K562 (cell line): ENCODE results near the gene HDHD3. TPM values are rescaled to one million over a fixed set of nuclear protein-coding genes. Genes with fewer than 3 reads are reported as not detected.

Experiments
- AFF4 ChIP-seq: sonication (generic); formaldehyde crosslinking; IDR thresholded peaks from 2 replicates; pipeline ENCODE4 v1.8.0; 2023; ENCODE audit warnings: mild to moderate bottlenecking, missing genetic modification reagents
- CREBBP ChIP-seq: IDR thresholded peaks from one replicate; pipeline ENCODE4 v1.6.1; 2012; ENCODE audit warnings: low read depth, mild to moderate bottlenecking, control low read depth, inconsistent platforms, low read length
- IRF2 ChIP-seq: sonication (generic); formaldehyde crosslinking; IDR thresholded peaks from 2 replicates; pipeline ENCODE4 v1.8.1; 2022; ENCODE audit warnings: mild to moderate bottlenecking, missing genetic modification reagents
- L3MBTL2 ChIP-seq: fragments of 450-650 bp; IDR thresholded peaks from 2 replicates; pipeline ENCODE4 v1.6.1; 2016; ENCODE audit warnings: mild to moderate bottlenecking, moderate library complexity
- MAFF ChIP-seq: IDR thresholded peaks from 2 replicates; pipeline ENCODE4 v1.6.1; 2012; ENCODE audit warnings: low read length, improper control_type of control experiment
- MEF2D ChIP-seq: conservative IDR thresholded peaks from 2 replicates; pipeline ENCODE4 v1.6.1; 2016; ENCODE audit warnings: low read depth, missing genetic modification characterization, missing compliant biosample characterization
- MXD1 ChIP-seq: fragments of 250-450 bp; sonication (Bioruptor Pico); IDR thresholded peaks from 2 replicates; pipeline ENCODE4 v1.8.0; 2021; ENCODE audit warnings: borderline replicate concordance, mild to moderate bottlenecking, moderate library complexity; ENCODE audit not compliant: poor library complexity, severe bottlenecking
- PPARD ChIP-seq: fragments of 250-450 bp; sonication (Bioruptor Pico); IDR thresholded peaks from 2 replicates; pipeline ENCODE4 v1.8.0; 2022; ENCODE audit warnings: inconsistent platforms, mild to moderate bottlenecking, moderate library complexity
- RFX1 ChIP-seq: fragments of 450-650 bp; IDR thresholded peaks from 2 replicates; pipeline ENCODE4 v1.6.1; 2016; ENCODE audit warnings: mild to moderate bottlenecking, moderate library complexity
- SOX6 ChIP-seq: fragments of 450-650 bp; IDR thresholded peaks from 2 replicates; pipeline ENCODE4 v1.6.1; 2014; ENCODE audit warnings: mild to moderate bottlenecking
- TEAD1 ChIP-seq, 2 experiments: fragments of 450-650 bp in 1 of 2; sonication (generic) in 1 of 2; formaldehyde crosslinking; IDR thresholded peaks; 2 replicates each; pipeline versions ENCODE4 v1.4.0 to v1.8.0; 2020 to 2022; ENCODE audit warnings: mild to moderate bottlenecking in 2 of 2, missing genetic modification reagents in 1 of 2
- TEAD2 ChIP-seq: fragments of 450-650 bp; IDR thresholded peaks from 2 replicates; pipeline ENCODE4 v1.6.1; 2016; ENCODE audit warnings: missing genetic modification characterization, control low read depth, missing compliant biosample characterization
- ZNF280A ChIP-seq: fragments of 450-650 bp; IDR thresholded peaks from 2 replicates; pipeline ENCODE4 v1.6.1; 2018; ENCODE audit warnings: mild to moderate bottlenecking, low read depth; ENCODE audit not compliant: partially characterized antibody
- ZNF280B ChIP-seq: fragments of 250-450 bp; sonication (Bioruptor Pico); IDR thresholded peaks from 2 replicates; pipeline ENCODE4 v1.5.1; 2021; ENCODE audit warnings: mild to moderate bottlenecking
- ZNF551 ChIP-seq: fragments of 250-450 bp; sonication (Bioruptor Pico); IDR thresholded peaks from 2 replicates; pipeline ENCODE4 v1.5.0; 2021; ENCODE audit warnings: mild to moderate bottlenecking, moderate library complexity
- ZNF561 ChIP-seq: fragments of 450-650 bp; formaldehyde crosslinking; conservative IDR thresholded peaks from 2 replicates; pipeline ENCODE4 v1.4.0; 2020; ENCODE audit warnings: mild to moderate bottlenecking, moderate library complexity
- ZNF655 ChIP-seq: fragments of 250-450 bp; sonication (Bioruptor Pico); IDR thresholded peaks from 2 replicates; pipeline ENCODE4 v1.5.0; 2021
- polyA plus RNA-seq, 8 experiments: library from polyadenylated mRNA; depleted of rRNA in 4 of 8; stranded (reverse) in 5 of 8; unstranded in 3 of 8; fragments of >200 nt; fragmentation: Nextera tagmentation in 2 of 8; fragmentation: Illumina TruSeq in 1 of 8; extraction: Ambion mirVana in 2 of 8; extraction: Trizol in 1 of 8; gene quantifications; 2 replicates each; pipeline versions ENCODE4 v1.2.1 to v1.2.3, GENCODE V29; 2011 to 2014; ENCODE audit warnings: inconsistent platforms in 1 of 8, missing spikeins in 1 of 8
- total RNA-seq, 7 experiments: library from RNA; depleted of rRNA in 6 of 7; stranded (reverse); fragments of >200 nt in 6 of 7; fragmentation: Illumina TruSeq in 2 of 7; extraction: Trizol in 2 of 7; gene quantifications; 2 replicates each; pipeline versions ENCODE4 v1.2.1 to v1.2.3, GENCODE V29; 2011 to 2021; ENCODE audit warnings: low replicate concordance in 1 of 7

Gene HDHD3
- total and polyA plus RNA-seq, 9 of the 15 experiments (the other 6 are each of a cell fraction or from before 2014, with no cell fraction given), result 1.1 to 19.1 (median 10.9) TPM

GRCh38 chr9:113340011-113340699 is 36.6 kb downstream of the HDHD3 start, which contains the start of gene WDR31 (continued):
- TF ChIP-seq MAFF (no peak), MXD1 (CRISPR knock-in tag) (no peak), ZNF280B (CRISPR knock-in tag) (no peak), AFF4 (CRISPR knock-in tag) (peak; percentile 86), ZNF655 (CRISPR knock-in tag) (no peak), MEF2D (no peak), TEAD2 (no peak), ZNF561 (no peak), SOX6 (peak; percentile 81), RFX1 (peak; percentile 96), IRF2 (no peak), PPARD (no peak), ZNF280A (no peak), ZNF551 (CRISPR knock-in tag) (no peak), CREBBP (no peak), L3MBTL2 (peak; percentile 80), TEAD1 (CRISPR knock-in tag; IDR thresholded peaks at IDR 0.05) (no peak; a peak in 1 of 4 replicates)
